IgD-negative memory B cell (primary cell): ENCODE measurements around the gene OGFOD3. TPM values are rescaled to one million over a fixed set of nuclear protein-coding genes. Genes with fewer than 3 reads are reported as not detected.

ENCODE experiments used
- H3K27ac Mint-ChIP-seq, 3 donors: one replicate each; pipeline ENCODE4 v1.8.0; 2020 to 2022; ENCODE audit warnings: mild to moderate bottlenecking in 3 of 3, mixed read lengths in 3 of 3, moderate library complexity in 1 of 3
- H3K27me3 Mint-ChIP-seq: one replicate; pipeline ENCODE4 v1.8.0; 2021; ENCODE audit warnings: mixed read lengths
- H3K36me3 Mint-ChIP-seq: one replicate; pipeline ENCODE4 v1.8.0; 2020; ENCODE audit warnings: mild to moderate bottlenecking, mixed read lengths
- H3K4me1 Mint-ChIP-seq, 3 donors: one replicate each; pipeline ENCODE4 v1.8.0; 2020 to 2022; ENCODE audit warnings: mixed read lengths in 3 of 3, mild to moderate bottlenecking in 1 of 3
- H3K4me3 Mint-ChIP-seq, 4 donors: one replicate each; pipeline ENCODE4 v1.8.0; 2020 to 2022; ENCODE audit warnings: mild to moderate bottlenecking in 4 of 4, mixed read lengths in 4 of 4, moderate library complexity in 3 of 4
- H3K9me3 Mint-ChIP-seq, 3 donors: one replicate each; pipeline ENCODE4 v1.8.0; 2020 to 2021; ENCODE audit warnings: mixed read lengths in 3 of 3, mild to moderate bottlenecking in 1 of 3
- polyA plus RNA-seq: library from polyadenylated mRNA; unstranded; fragments of 300-500 nt; fragmentation: Illumina TruSeq; gene quantifications from one replicate; pipeline ENCODE4 v1.2.3, GENCODE V29; 2021

OGFOD3 gene
- polyA plus RNA-seq, 1 donor from 2014 or later: 33.2 TPM

GRCh38 chr17:82396601-82397435 lies 21.6 kb downstream of the OGFOD3 start:
- Mint-ChIP-seq H3K27ac (no peak overlapping the region), H3K4me3 (no peak overlapping the region), H3K9me3 (no peaks in the 10 kb centered on the region), H3K4me1 (peaks cover 5 to 9% (median 8%) of the 10 kb centered on the region in 3 donors), H3K27me3 (peaks cover 2% of the 10 kb centered on the region), H3K36me3 (peaks cover 8% of the 10 kb centered on the region)

- H3K27me3 Mint-ChIP-seq: no peaks in the 10 kb centered on the region
- H3K9me3 Mint-ChIP-seq: no peaks in the 10 kb centered on the region
- no peak overlapping the region for H3K27ac Mint-ChIP-seq
- H3K36me3 Mint-ChIP-seq: peaks cover 5% of the 10 kb centered on the region
- peaks cover 0 to 3% (median 2%) of the 10 kb centered on the region in 3 donors for H3K4me1 Mint-ChIP-seq
- peak overlapping the region in 1 of 4 donors; percentile 28 for H3K4me3 Mint-ChIP-seq
Observed at GRCh38 chr17:82394278-82394677, 24.1 kb downstream of the OGFOD3 start.

GRCh38 chr17:82392941-82393340 lies 25.4 kb downstream of the OGFOD3 start:
- H3K4me1 Mint-ChIP-seq: peaks cover 0 to 3% (median 2%) of the 10 kb centered on the region in 3 donors
- H3K4me3 Mint-ChIP-seq: no peak overlapping the region
- no peaks in the 10 kb centered on the region for H3K27me3 Mint-ChIP-seq
- no peak overlapping the region for H3K27ac Mint-ChIP-seq
- H3K9me3 Mint-ChIP-seq: no peaks in the 10 kb centered on the region
- peaks cover 7% of the 10 kb centered on the region for H3K36me3 Mint-ChIP-seq

GRCh38 chr17:82392209-82392920 lies 26.0 kb downstream of the OGFOD3 start:
- peak overlapping the region in 1 of 3 donors; percentile 23 for H3K27ac Mint-ChIP-seq
- peaks cover 2% of the 10 kb centered on the region for H3K27me3 Mint-ChIP-seq
- H3K36me3 Mint-ChIP-seq: peaks cover 7% of the 10 kb centered on the region
- no peak overlapping the region for H3K4me3 Mint-ChIP-seq
- peaks cover 0 to 3% (median 2%) of the 10 kb centered on the region in 3 donors for H3K4me1 Mint-ChIP-seq
- H3K9me3 Mint-ChIP-seq: no peaks in the 10 kb centered on the region

GRCh38 chr17:82391496-82392066 lies 26.8 kb downstream of the OGFOD3 start:
- no peaks in the 10 kb centered on the region for H3K9me3 Mint-ChIP-seq
- H3K36me3 Mint-ChIP-seq: peaks cover 7% of the 10 kb centered on the region
- peak overlapping the region in 1 of 3 donors; percentile 23 for H3K27ac Mint-ChIP-seq
- peaks cover 0 to 3% (median 2%) of the 10 kb centered on the region in 3 donors for H3K4me1 Mint-ChIP-seq
- no peak overlapping the region for H3K4me3 Mint-ChIP-seq
- H3K27me3 Mint-ChIP-seq: peaks cover 3% of the 10 kb centered on the region

GRCh38 chr17:82390860-82391435 lies 27.4 kb downstream of the OGFOD3 start:
- no peak overlapping the region for H3K27ac Mint-ChIP-seq
- H3K4me1 Mint-ChIP-seq: peaks cover 0 to 3% (median 0%) of the 10 kb centered on the region in 3 donors
- peaks cover 3% of the 10 kb centered on the region for H3K27me3 Mint-ChIP-seq
- no peak overlapping the region for H3K4me3 Mint-ChIP-seq
- no peaks in the 10 kb centered on the region for H3K9me3 Mint-ChIP-seq
- H3K36me3 Mint-ChIP-seq: peaks cover 7% of the 10 kb centered on the region

- H3K9me3 Mint-ChIP-seq: no peaks in the 10 kb centered on the region
- H3K4me3 Mint-ChIP-seq: no peak overlapping the region
- H3K27me3 Mint-ChIP-seq: peaks cover 3% of the 10 kb centered on the region
- peaks cover 7% of the 10 kb centered on the region for H3K36me3 Mint-ChIP-seq
- peaks cover 0 to 1% (median 0%) of the 10 kb centered on the region in 3 donors for H3K4me1 Mint-ChIP-seq
- H3K27ac Mint-ChIP-seq: no peak overlapping the region
Observed at GRCh38 chr17:82390015-82390859, 28.1 kb downstream of the OGFOD3 start.

GRCh38 chr17:82389379-82389778 lies 29.0 kb downstream of the OGFOD3 start:
- H3K4me3 Mint-ChIP-seq: no peak overlapping the region
- H3K4me1 Mint-ChIP-seq: no peaks in the 10 kb centered on the region
- H3K36me3 Mint-ChIP-seq: peaks cover 7% of the 10 kb centered on the region
- H3K9me3 Mint-ChIP-seq: no peaks in the 10 kb centered on the region
- H3K27me3 Mint-ChIP-seq: peaks cover 7% of the 10 kb centered on the region
- peak overlapping the region in 1 of 3 donors; percentile 62 for H3K27ac Mint-ChIP-seq

GRCh38 chr17:82388922-82389283 lies 29.5 kb downstream of the OGFOD3 start:
- H3K4me3 Mint-ChIP-seq: no peak overlapping the region
- H3K27me3 Mint-ChIP-seq: peaks cover 7% of the 10 kb centered on the region
- no peaks in the 10 kb centered on the region for H3K4me1 Mint-ChIP-seq
- no peaks in the 10 kb centered on the region for H3K9me3 Mint-ChIP-seq
- peaks cover 3% of the 10 kb centered on the region for H3K36me3 Mint-ChIP-seq
- peak overlapping the region in 1 of 3 donors; percentile 62 for H3K27ac Mint-ChIP-seq

GRCh38 chr17:82388223-82388921 lies 30.0 kb downstream of the OGFOD3 start:
- H3K27me3 Mint-ChIP-seq: peaks cover 7% of the 10 kb centered on the region
- H3K4me1 Mint-ChIP-seq: no peaks in the 10 kb centered on the region
- H3K36me3 Mint-ChIP-seq: peaks cover 3% of the 10 kb centered on the region
- no peak overlapping the region for H3K4me3 Mint-ChIP-seq
- no peak overlapping the region for H3K27ac Mint-ChIP-seq
- no peaks in the 10 kb centered on the region for H3K9me3 Mint-ChIP-seq

- Mint-ChIP-seq H3K4me3 (no peak overlapping the region), H3K27ac (no peak overlapping the region), H3K4me1 (no peaks in the 10 kb centered on the region), H3K36me3 (peaks cover 2% of the 10 kb centered on the region), H3K27me3 (peaks cover 7% of the 10 kb centered on the region), H3K9me3 (no peaks in the 10 kb centered on the region)
Observed at GRCh38 chr17:82387705-82388106, 30.7 kb downstream of the OGFOD3 start.

- Mint-ChIP-seq H3K36me3 (peaks cover 2% of the 10 kb centered on the region), H3K4me3 (no peak overlapping the region), H3K27me3 (peaks cover 7% of the 10 kb centered on the region), H3K4me1 (no peaks in the 10 kb centered on the region), H3K9me3 (no peaks in the 10 kb centered on the region), H3K27ac (no peak overlapping the region)
Observed at GRCh38 chr17:82386881-82387704, 31.3 kb downstream of the OGFOD3 start.

GRCh38 chr17:82386255-82386831 lies 32.0 kb downstream of the OGFOD3 start:
- H3K27me3 Mint-ChIP-seq: peaks cover 10% of the 10 kb centered on the region
- H3K4me1 Mint-ChIP-seq: no peaks in the 10 kb centered on the region
- H3K4me3 Mint-ChIP-seq: no peak overlapping the region
- H3K36me3 Mint-ChIP-seq: peaks cover 2% of the 10 kb centered on the region
- H3K27ac Mint-ChIP-seq: no peak overlapping the region
- no peaks in the 10 kb centered on the region for H3K9me3 Mint-ChIP-seq
